CD14-positive monocyte (primary cell): ENCODE data around the gene KAT6B. TPM values are rescaled to one million over a fixed set of nuclear protein-coding genes. Genes with fewer than 3 reads are reported as not detected.

Experiments
- DNase-seq, 3 donors: peaks; one replicate each; pipeline ENCODE4 v3.0.0-alpha.2; 2011 to 2022
- H2AFZ ChIP-seq: 2 replicates; pipeline ENCODE4 v1.6.0; 2012; ENCODE audit warnings: mild to moderate bottlenecking, low read depth, low read length, inconsistent platforms; ENCODE audit not compliant: insufficient read depth, poor library complexity, severe bottlenecking
- H3K27ac ChIP-seq, 2 donors: 1 replicate in 1 of 2; 2 replicates in 1 of 2; pipeline ENCODE4 v1.5.1; 2012 to 2013; ENCODE audit warnings: low read length in 2 of 2, control low read depth in 1 of 2, inconsistent platforms in 1 of 2, low read depth in 1 of 2, mild to moderate bottlenecking in 1 of 2
- H3K27me3 ChIP-seq, 2 donors: one replicate each; pipeline versions ENCODE4 v1.6.0 to v1.6.1; 2011 to 2013; ENCODE audit warnings: low read length in 2 of 2; ENCODE audit not compliant: control insufficient read depth in 2 of 2, insufficient read depth in 2 of 2
- H3K36me3 ChIP-seq, 2 donors: replicated peaks in 1 of 2; 1 replicate in 1 of 2; 2 replicates in 1 of 2; pipeline versions ENCODE4 v1.5.1 to v1.6.1; 2012 to 2013; ENCODE audit warnings: low read length in 2 of 2, control low read depth in 1 of 2, inconsistent platforms in 1 of 2, mild to moderate bottlenecking in 1 of 2; ENCODE audit not compliant: insufficient read depth in 2 of 2, control insufficient read depth in 1 of 2
- H3K4me1 ChIP-seq, 2 donors: 1 replicate in 1 of 2; 2 replicates in 1 of 2; pipeline versions ENCODE4 v1.5.1 to v1.6.1; 2012 to 2013; ENCODE audit warnings: low read length in 2 of 2, control low read depth in 1 of 2, inconsistent platforms in 1 of 2, mild to moderate bottlenecking in 1 of 2, moderate library complexity in 1 of 2; ENCODE audit not compliant: insufficient read depth in 2 of 2, control insufficient read depth in 1 of 2
- H3K4me2 ChIP-seq: replicated peaks from 2 replicates; pipeline ENCODE3; 2012; ENCODE audit warnings: low read length, moderate library complexity, mild to moderate bottlenecking; ENCODE audit not compliant: poor library complexity, severe bottlenecking; ENCODE audit errors: extremely low read depth
- H3K4me3 ChIP-seq, 3 experiments: fragments of 200-600 bp in 1 of 3; sonication (generic) in 1 of 3; replicated peaks in 1 of 3; 1 replicate in 2 of 3; 2 replicates in 1 of 3; pipeline ENCODE4 v1.5.1; 2011 to 2013; ENCODE audit warnings: low read length in 3 of 3, mild to moderate bottlenecking in 3 of 3, control low read depth in 2 of 3, low read depth in 2 of 3, inconsistent platforms in 1 of 3, moderate library complexity in 1 of 3
- H3K79me2 ChIP-seq: 2 replicates; pipeline ENCODE4 v1.6.0; 2012; ENCODE audit warnings: mild to moderate bottlenecking, control low read depth, inconsistent platforms, low read length, moderate library complexity; ENCODE audit not compliant: insufficient read depth
- H3K9ac ChIP-seq: 2 replicates; pipeline ENCODE4 v1.6.0; 2017; ENCODE audit warnings: low read length, mild to moderate bottlenecking; ENCODE audit not compliant: insufficient read depth, poor library complexity, severe bottlenecking
- H3K9me3 ChIP-seq, 2 donors: replicated peaks in 1 of 2; 1 replicate in 1 of 2; 2 replicates in 1 of 2; pipeline versions ENCODE4 v1.5.1 to v1.6.1; 2012 to 2013; ENCODE audit warnings: low read length in 2 of 2, control low read depth in 1 of 2; ENCODE audit not compliant: control insufficient read depth in 1 of 2, insufficient read depth in 1 of 2
- H4K20me1 ChIP-seq: 2 replicates; pipeline ENCODE4 v1.6.0; 2012; ENCODE audit warnings: mild to moderate bottlenecking, low read length, control low read depth, moderate library complexity; ENCODE audit not compliant: insufficient read depth
- H3K27ac Mint-ChIP-seq, 7 donors: one replicate each; pipeline ENCODE4 v1.8.0; 2020; ENCODE audit warnings: mild to moderate bottlenecking in 7 of 7, mixed read lengths in 7 of 7, moderate library complexity in 6 of 7, inconsistent platforms in 2 of 7
- H3K27me3 Mint-ChIP-seq, 3 donors: one replicate each; pipeline ENCODE4 v1.8.0; 2021 to 2022; ENCODE audit warnings: low read depth in 3 of 3, mild to moderate bottlenecking in 3 of 3, mixed read lengths in 3 of 3, moderate library complexity in 3 of 3, inconsistent platforms in 1 of 3
- H3K36me3 Mint-ChIP-seq, 2 donors: one replicate each; pipeline ENCODE4 v1.8.0; 2020; ENCODE audit warnings: mixed read lengths in 2 of 2, inconsistent platforms in 1 of 2, mild to moderate bottlenecking in 1 of 2
- H3K4me1 Mint-ChIP-seq: one replicate; pipeline ENCODE4 v1.8.0; 2020; ENCODE audit warnings: mild to moderate bottlenecking, mixed read lengths
- H3K4me3 Mint-ChIP-seq, 2 donors: one replicate each; pipeline ENCODE4 v1.8.0; 2020; ENCODE audit warnings: mild to moderate bottlenecking in 2 of 2, mixed read lengths in 2 of 2, moderate library complexity in 1 of 2
- H3K9me3 Mint-ChIP-seq, 7 donors: one replicate each; pipeline ENCODE4 v1.8.0; 2020 to 2022; ENCODE audit warnings: mixed read lengths in 7 of 7, mild to moderate bottlenecking in 6 of 7, moderate library complexity in 6 of 7, inconsistent platforms in 2 of 7
- CTCF ChIP-seq: fragments of 200-600 bp; IDR thresholded peaks from one replicate; pipeline ENCODE4 v1.8.0; 2022; ENCODE audit warnings: antibody characterized with exemption, mild to moderate bottlenecking
- WGBS: methylation state at CpG from one replicate; pipeline ENCODE4 v1.1.5; 2013; ENCODE audit warnings: missing lambda C conversion rate; ENCODE audit not compliant: insufficient coverage; 5-methylcytosine and 5-hydroxymethylcytosine counted together
- intact Hi-C, 2 donors: fragments of 100-400 bp; cut with micrococcal nuclease; formaldehyde crosslinking; loops; one replicate each; pipeline versions ENCODE4 v1.15.0 to v1.15.1; 2023
- polyA plus RNA-seq, 3 donors: library from polyadenylated mRNA; depleted of rRNA in 1 of 3; unstranded in 2 of 3; stranded (reverse) in 1 of 3; fragments of 300-500 nt in 2 of 3; fragments of >200 nt in 1 of 3; fragmentation: Illumina TruSeq in 2 of 3; gene quantifications; 1 replicate in 2 of 3; 2 replicates in 1 of 3; pipeline ENCODE4 v1.2.3, GENCODE V29; 2012 to 2021

The KAT6B gene
- polyA plus RNA-seq, 3 donors, result 3.3 to 6.4 (median 6.2) TPM

- TF ChIP-seq CTCF, result no peak
- H3K4me1 ChIP-seq, result peaks cover 0 to 4% of the 10 kb centered on the region in 2 donors
- H3K27me3 ChIP-seq, result no peaks in the 10 kb centered on the region
- no peaks in the 10 kb centered on the region for H3K36me3 ChIP-seq
- H3K27me3 Mint-ChIP-seq, result no peaks in the 10 kb centered on the region
- 71% methylated on average over 2 of the region's 3 CpGs for WGBS
- H3K36me3 Mint-ChIP-seq, result peaks cover 0 to 2% of the 10 kb centered on the region in 2 donors
- H3K79me2 ChIP-seq, result peaks cover 19% of the 10 kb centered on the region
- H4K20me1 ChIP-seq, result peaks cover 13% of the 10 kb centered on the region
- no peak overlapping the region for H2AFZ ChIP-seq
- intact Hi-C loops, result no loop called here
- no peak overlapping the region for H3K4me3 Mint-ChIP-seq
- DNase-seq, result no peak
- no peak overlapping the region for H3K4me2 ChIP-seq
- no peak overlapping the region for H3K4me3 ChIP-seq
- no peak overlapping the region for H3K27ac ChIP-seq
- no peaks in the 10 kb centered on the region for H3K9me3 ChIP-seq
- no peaks in the 10 kb centered on the region for H3K9me3 Mint-ChIP-seq
- H3K9ac ChIP-seq, result no peak overlapping the region
- H3K27ac Mint-ChIP-seq, result no peak overlapping the region
- H3K4me1 Mint-ChIP-seq, result peaks cover 20% of the 10 kb centered on the region
Measured at GRCh38 chr10:74930965-74931364, 104.6 kb downstream of the KAT6B start.

- Histone ChIP-seq H3K4me2 (no peak overlapping the region), H3K9ac (no peak overlapping the region), H2AFZ (no peak overlapping the region), H3K9me3 (no peaks in the 10 kb centered on the region), H3K27ac (no peak overlapping the region), H3K27me3 (no peaks in the 10 kb centered on the region), H3K79me2 (peaks cover 20% of the 10 kb centered on the region), H3K4me1 (peaks cover 0 to 4% of the 10 kb centered on the region in 2 donors), H3K4me3 (no peak overlapping the region), H4K20me1 (peaks cover 8% of the 10 kb centered on the region), H3K36me3 (no peaks in the 10 kb centered on the region)
- Mint-ChIP-seq H3K4me3 (no peak overlapping the region), H3K36me3 (peaks cover 0 to 2% of the 10 kb centered on the region in 2 donors), H3K27me3 (no peaks in the 10 kb centered on the region), H3K4me1 (peaks cover 20% of the 10 kb centered on the region), H3K27ac (no peak overlapping the region), H3K9me3 (no peaks in the 10 kb centered on the region)
- intact Hi-C loops, result no loop called here
- no CpG with 5 or more reads among the region's 3 CpGs for WGBS
- no peak for DNase-seq
- no peak for TF ChIP-seq CTCF
Measured at GRCh38 chr10:74932648-74933047, 106.2 kb downstream of the KAT6B start.
